HG03571 (cell line): ENCODE data around the gene KREMEN2.
"Not testable (repeated sequence)": the region's sequence is repeated elsewhere in the genome, so short reads cannot be mapped to it uniquely, and the experiment has no call there.

ENCODE experiments used
- ATAC-seq: cut with Tn5 transposase; IDR thresholded peaks from one replicate; pipeline ENCODE4 v1.9.1; 2021; ENCODE audit not compliant: unreplicated experiment

Gene KREMEN2

GRCh38 chr16:2938206-2938605 is 25.9 kb upstream of the KREMEN2 start:
- ATAC-seq: no peak

- ATAC-seq: no peak
Measured at GRCh38 chr16:2939968-2940367, 24.1 kb upstream of the KREMEN2 start.

GRCh38 chr16:2942045-2942444 is 22.0 kb upstream of the KREMEN2 start:
- ATAC-seq: no peak

GRCh38 chr16:2943716-2944115 is 20.4 kb upstream of the KREMEN2 start:
- not testable (repeated sequence) for ATAC-seq

GRCh38 chr16:2946649-2947048 is 17.4 kb upstream of the KREMEN2 start:
- ATAC-seq: no peak

GRCh38 chr16:2948807-2949704 is 15.0 kb upstream of the KREMEN2 start:
- ATAC-seq: no peak

GRCh38 chr16:2949705-2950352 is 14.2 kb upstream of the KREMEN2 start:
- ATAC-seq: no peak

- ATAC-seq: no peak
Measured at GRCh38 chr16:2950353-2950724, 13.7 kb upstream of the KREMEN2 start.

- ATAC-seq: no peak
Measured at GRCh38 chr16:2950773-2951172, 13.3 kb upstream of the KREMEN2 start.

- ATAC-seq: no peak
Measured at GRCh38 chr16:2952679-2953078, 11.4 kb upstream of the KREMEN2 start.

- ATAC-seq: no peak
Measured at GRCh38 chr16:2953706-2954627, 10.1 kb upstream of the KREMEN2 start.

- no peak for ATAC-seq
Measured at GRCh38 chr16:2954656-2955381, 9.3 kb upstream of the KREMEN2 start.

- ATAC-seq: no peak
Measured at GRCh38 chr16:2955438-2955778, 8.7 kb upstream of the KREMEN2 start.

- no peak for ATAC-seq
Measured at GRCh38 chr16:2955779-2956578, 8.1 kb upstream of the KREMEN2 start.

GRCh38 chr16:2956579-2956956 is 7.5 kb upstream of the KREMEN2 start:
- no peak for ATAC-seq

GRCh38 chr16:2959206-2959605 is 4.9 kb upstream of the KREMEN2 start:
- no peak for ATAC-seq

GRCh38 chr16:2960183-2961010 is 3.7 kb upstream of the KREMEN2 start:
- no peak for ATAC-seq

- no peak for ATAC-seq
Measured at GRCh38 chr16:2962334-2963073, 1.6 kb upstream of the KREMEN2 start.
